GM21528 (cell line): ENCODE measurements around the gene SRGAP2C.
"Not testable (repeated sequence)": the region's sequence is repeated elsewhere in the genome, so short reads cannot be mapped to it uniquely, and the experiment has no call there.

Source experiments
- ATAC-seq: cut with Tn5 transposase; IDR thresholded peaks from one replicate; pipeline ENCODE4 v1.9.1; 2021; ENCODE audit warnings: mild to moderate bottlenecking, moderate library complexity; ENCODE audit not compliant: unreplicated experiment, low FRiP score

The SRGAP2C gene

GRCh38 chr1:121366171-121366570, 181.4 kb downstream of the SRGAP2C start:
- ATAC-seq: not testable (repeated sequence)

GRCh38 chr1:121368910-121369309, 184.1 kb downstream of the SRGAP2C start:
- ATAC-seq: not testable (repeated sequence)

DNA sequence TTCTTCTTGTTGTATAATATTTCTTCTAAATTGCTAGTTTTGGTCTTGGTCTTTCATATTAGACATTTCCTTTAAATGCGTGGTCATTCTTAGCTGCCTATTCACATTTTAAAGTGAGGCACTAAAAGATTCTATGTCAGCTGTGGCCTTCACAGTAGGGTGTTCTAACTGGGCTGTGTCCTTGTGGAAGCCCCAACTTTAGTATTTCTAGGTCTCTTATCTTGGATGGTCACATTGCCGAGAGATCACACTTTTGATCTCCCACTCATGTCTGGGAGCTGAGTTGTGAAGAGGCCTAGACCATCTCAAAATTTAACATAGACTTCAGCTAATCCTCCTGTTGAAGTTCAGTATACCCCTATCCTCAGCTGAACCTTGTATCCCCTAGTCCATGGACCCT, 185.2 kb downstream of the SRGAP2C start:
- ATAC-seq: not testable (repeated sequence)

DNA sequence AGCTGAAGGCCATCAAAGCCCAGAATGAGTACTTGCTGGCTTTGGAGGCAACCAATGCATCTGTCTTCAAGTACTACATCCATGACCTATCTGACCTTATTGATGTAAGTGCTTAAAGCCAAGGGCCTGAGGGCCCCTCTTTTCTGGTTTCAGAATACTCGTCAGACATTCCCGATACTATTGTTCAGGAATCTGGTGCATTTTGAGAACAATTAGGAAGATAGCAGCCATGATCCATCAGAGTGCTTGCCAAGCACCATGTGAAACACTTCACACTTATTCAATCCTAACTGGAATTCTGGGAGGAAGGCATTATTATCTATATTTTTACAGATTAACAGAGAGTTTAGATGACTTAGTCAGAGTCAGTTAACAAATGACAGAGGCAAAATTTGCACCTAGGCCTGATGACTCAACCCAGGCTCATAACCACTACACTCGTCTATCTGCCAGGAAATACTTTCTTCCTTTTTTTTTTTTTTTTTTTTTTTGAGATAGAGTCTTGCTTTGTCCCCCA, 190.1 kb downstream of the SRGAP2C start:
- not testable (repeated sequence) for ATAC-seq

DNA sequence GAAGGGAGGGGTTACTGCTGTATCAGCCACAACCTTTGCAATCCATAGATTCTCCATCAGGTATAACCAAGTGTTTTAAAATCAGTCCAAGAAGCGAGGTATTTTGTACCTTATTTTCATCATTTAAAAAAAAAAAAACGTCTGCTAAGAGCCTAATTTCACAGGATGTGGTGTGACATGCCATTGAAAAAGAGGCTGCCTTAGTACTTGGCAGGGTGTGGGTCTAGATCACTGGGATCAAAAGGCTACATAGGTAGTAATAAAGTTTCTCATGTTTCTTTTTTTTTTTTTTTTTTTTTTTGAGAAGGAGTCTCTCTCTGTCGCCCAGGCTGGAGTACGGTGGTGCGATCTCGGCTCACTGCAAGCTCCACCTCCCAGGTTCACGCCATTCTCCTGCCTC, 192.2 kb downstream of the SRGAP2C start:
- ATAC-seq: not testable (repeated sequence)

- ATAC-seq: not testable (repeated sequence)
Observed at GRCh38 chr1:121378757-121379156, 194.0 kb downstream of the SRGAP2C start.

GRCh38 chr1:121384754-121385153, 200.0 kb downstream of the SRGAP2C start:
- not testable (repeated sequence) for ATAC-seq

- ATAC-seq: not testable (repeated sequence)
Observed at GRCh38 chr1:121385162-121385561, 200.4 kb downstream of the SRGAP2C start.

DNA sequence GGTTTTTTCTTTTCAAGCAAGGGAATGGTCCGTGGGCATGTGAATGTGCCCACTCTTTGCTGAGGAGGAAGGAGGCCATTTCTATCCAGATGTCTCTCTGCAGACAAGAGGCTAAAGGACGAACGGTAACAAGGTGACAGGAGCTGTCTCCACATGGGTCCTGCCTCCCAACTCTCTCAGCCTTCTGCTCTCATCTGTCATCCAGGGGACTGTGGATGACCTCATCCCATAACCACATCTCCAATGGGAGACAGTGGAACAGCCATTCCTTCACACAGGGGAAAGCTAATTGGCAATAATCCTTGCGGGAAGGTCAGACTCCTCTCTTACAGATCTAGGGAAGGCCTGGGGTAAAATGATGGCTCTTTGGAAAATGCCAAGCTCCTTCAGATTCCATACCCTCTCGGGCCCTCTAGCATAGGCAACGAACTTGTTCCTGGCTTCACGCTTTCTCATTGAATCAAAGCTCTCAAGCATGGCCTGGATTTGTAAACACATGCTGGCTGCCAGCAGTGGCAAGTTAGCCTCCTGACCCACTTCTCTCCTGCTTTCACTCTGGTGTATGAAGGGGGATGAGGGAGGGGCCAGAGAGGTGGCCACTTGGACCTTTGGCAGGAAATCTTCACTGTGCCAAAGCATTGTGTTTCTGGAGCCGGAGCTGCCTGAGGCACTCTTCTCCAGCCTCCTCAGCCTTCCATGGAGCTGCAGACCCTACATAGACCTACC, 201.0 kb downstream of the SRGAP2C start:
- ATAC-seq: not testable (repeated sequence)

GRCh38 chr1:121386319-121386948, 201.7 kb downstream of the SRGAP2C start:
- not testable (repeated sequence) for ATAC-seq

- ATAC-seq: not testable (repeated sequence)
Observed at GRCh38 chr1:121389895-121390560, 205.3 kb downstream of the SRGAP2C start.

GRCh38 chr1:121392130-121392529, 207.4 kb downstream of the SRGAP2C start:
- ATAC-seq: not testable (repeated sequence)

DNA sequence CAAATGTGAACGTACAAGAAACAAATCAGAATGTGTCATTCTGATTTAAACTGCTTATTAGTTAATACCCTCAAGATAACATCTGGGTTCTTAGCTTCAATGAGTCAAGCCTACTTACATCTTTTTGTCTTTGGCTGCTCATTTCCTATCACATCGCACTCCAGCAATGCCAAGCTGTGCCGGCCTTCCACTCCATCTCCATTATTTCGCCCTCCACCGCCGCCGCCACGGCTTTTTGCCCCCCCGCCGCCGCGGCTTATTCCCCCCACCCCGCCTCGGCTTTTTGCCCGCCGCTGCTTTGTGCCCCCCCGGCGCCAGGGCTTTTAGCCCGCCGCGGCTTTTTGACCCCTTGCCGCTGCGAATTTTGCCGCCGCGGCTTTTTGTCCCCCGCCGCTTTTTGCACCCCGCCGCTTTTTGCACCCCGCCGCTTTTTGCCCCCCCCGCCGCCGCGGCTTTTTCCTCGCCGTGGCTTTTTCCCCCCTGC, 211.0 kb downstream of the SRGAP2C start:
- not testable (repeated sequence) for ATAC-seq

DNA sequence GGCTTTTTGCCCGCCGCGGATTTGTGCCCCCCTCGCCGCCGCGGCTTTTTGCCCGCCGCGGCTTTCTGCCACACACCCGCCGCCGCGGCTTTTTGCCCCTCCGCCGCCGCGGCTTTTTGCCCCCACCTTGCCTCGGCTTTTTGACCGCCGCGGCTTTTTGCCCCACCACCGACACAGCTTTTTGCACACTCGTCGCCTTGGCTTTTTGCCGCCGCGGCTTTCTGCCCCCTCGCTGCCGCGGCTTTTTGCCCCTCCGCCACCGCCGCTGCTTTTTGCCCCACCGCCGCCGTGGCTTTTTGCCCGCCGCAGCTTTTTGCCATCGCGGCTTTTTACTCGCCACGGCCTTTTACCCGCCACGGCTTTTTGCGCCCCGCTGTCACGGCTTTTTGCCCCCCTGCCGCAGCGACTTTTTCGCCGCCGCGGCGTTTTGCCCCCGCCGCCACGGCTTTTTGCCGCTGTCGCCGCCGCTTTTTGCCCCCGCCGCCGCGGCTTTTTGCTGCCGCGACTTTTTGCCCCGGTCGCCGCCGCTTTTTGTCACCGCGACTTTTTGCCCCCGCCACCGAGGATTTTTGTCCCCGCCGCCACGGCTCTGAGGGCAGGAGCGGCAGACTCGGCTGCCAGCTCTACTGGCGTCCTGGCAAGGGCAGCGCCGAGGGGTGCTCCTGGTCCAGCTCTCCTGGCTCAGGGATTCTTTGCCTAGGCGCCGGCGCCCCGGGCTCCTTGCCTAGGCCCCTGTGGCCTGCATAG, 211.7 kb downstream of the SRGAP2C start:
- not testable (repeated sequence) for ATAC-seq

DNA sequence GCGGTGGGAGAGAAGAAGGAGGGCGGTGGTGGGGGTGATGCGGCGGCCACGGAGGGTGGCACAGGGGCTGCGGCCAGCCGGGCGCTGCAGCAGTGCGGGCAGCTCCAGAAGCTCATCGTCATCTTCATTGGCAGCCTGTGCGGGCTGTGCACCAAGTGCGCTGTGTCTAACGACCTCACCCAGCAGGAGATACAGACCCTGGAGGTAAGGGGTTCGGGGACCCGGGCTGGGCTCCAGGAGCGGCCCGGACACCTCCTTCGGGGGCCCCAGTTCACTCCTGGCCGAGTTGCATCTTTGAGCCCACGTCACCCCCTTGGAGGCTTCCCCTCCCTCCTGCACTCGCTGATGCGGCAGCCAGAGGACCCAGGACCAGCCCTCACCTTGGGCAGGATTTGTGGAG, 212.3 kb downstream of the SRGAP2C start:
- not testable (repeated sequence) for ATAC-seq

- ATAC-seq: not testable (repeated sequence)
Observed at GRCh38 chr1:121399193-121399592, 214.4 kb downstream of the SRGAP2C start.

GRCh38 chr1:121400108-121400507, 215.3 kb downstream of the SRGAP2C start:
- not testable (repeated sequence) for ATAC-seq

DNA sequence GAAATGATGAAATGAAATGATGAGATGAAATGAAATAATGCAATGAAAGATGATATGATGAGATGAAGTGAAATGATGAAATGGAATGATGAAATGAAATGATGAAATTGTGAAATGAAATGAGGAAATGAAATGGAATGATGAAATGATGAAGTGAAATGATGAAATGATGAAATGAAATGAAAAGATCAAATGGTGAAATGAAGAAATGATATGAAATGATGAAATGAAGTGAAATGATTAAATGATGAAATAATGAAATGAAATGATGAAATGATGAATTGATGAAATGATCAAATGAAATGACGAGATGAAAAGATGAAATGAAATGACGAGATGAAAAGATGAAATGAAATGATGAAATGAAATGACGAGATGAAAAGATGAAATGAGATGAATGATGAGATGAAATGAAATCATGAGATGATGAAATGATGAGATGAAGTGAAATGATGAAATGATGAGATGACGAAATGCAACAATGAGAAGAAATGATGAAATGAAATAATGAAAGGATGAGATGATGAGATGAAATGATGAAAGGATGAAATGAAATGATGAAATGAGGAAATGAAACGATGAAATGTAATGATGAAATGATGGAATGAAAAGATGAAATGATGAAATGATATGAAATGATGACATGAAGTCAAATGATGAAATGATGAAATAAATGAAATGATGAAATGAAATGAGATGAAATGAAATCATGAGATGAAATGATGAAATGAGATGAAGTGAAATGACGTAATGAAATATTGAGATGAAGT, 216.0 kb downstream of the SRGAP2C start:
- not testable (repeated sequence) for ATAC-seq

DNA sequence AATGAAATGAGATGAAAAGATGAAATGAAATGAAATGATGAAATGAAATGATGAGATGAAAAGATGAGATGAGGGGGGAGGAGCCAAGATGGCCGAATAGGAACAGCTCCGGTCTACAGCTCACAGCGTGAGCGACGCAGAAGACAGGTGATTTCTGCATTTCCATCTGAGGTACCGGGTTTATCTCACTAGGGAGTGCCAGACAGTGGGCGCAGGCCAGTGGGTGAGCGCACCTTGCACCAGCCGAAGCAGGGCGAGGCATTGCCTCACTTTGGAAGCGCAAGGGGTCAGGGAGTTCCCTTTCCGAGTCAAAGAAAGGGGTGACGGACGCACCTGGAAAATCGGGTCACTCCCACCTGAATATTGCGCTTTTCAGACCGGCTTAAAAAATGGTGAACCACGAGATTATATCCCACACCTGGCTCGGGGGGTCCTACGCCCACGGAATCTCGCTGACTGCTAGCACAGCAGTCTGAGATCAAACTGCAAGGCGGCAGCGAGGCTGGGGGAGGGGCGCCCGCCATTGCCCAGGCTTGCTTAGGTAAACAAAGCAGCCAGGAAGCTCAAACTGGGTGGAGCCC, 216.7 kb downstream of the SRGAP2C start:
- not testable (repeated sequence) for ATAC-seq
